SK-N-SH treated with all-trans-retinoic acid at 6 μM for 48 hours (cell line): Measurements from ENCODE around the gene SLC18A2.
A peak's percentile ranks its signal among the peaks of the same experiment; 100 is the strongest.

ENCODE experiments used
- ATAC-seq: fragments of 200-7000 bp; cut with Tn5 transposase; 3 replicates; pipeline ENCODE4 v1.9.1; 2020; ENCODE audit warnings: mild to moderate bottlenecking, moderate library complexity
- ARNTL ChIP-seq: fragments of 450-650 bp; formaldehyde crosslinking; IDR thresholded peaks from 2 replicates; pipeline ENCODE4 v1.5.0; 2020; ENCODE audit warnings: low read depth, mild to moderate bottlenecking, moderate library complexity, borderline replicate concordance
- BACH2 ChIP-seq: fragments of 250-450 bp; sonication (Bioruptor Pico); IDR thresholded peaks from 2 replicates; pipeline ENCODE4 v1.9.0; 2021; ENCODE audit warnings: mild to moderate bottlenecking, borderline replicate concordance
- CREB5 ChIP-seq: fragments of 250-450 bp; sonication (Bioruptor Pico); IDR thresholded peaks from 2 replicates; pipeline ENCODE4 v1.5.1; 2020; ENCODE audit warnings: low read depth, mild to moderate bottlenecking, moderate library complexity
- CSDC2 ChIP-seq: fragments of 250-450 bp; sonication (Bioruptor Pico); IDR thresholded peaks from 2 replicates; pipeline ENCODE4 v1.5.0; 2020; ENCODE audit warnings: mild to moderate bottlenecking, moderate library complexity
- CSRNP3 ChIP-seq: fragments of 250-450 bp; sonication (Bioruptor Pico); IDR thresholded peaks from 2 replicates; pipeline ENCODE4 v1.5.1; 2021; ENCODE audit warnings: mild to moderate bottlenecking, moderate library complexity
- ESRRG ChIP-seq: fragments of 250-450 bp; sonication (Bioruptor Pico); IDR thresholded peaks from 2 replicates; pipeline ENCODE4 v1.6.1; 2021; ENCODE audit warnings: mild to moderate bottlenecking
- ISL1 ChIP-seq: fragments of 250-450 bp; sonication (Bioruptor Pico); IDR thresholded peaks from 2 replicates; pipeline ENCODE4 v2.1.2; 2022; ENCODE audit warnings: mild to moderate bottlenecking, moderate library complexity
- RARB ChIP-seq: fragments of 250-450 bp; sonication (Bioruptor Pico); IDR thresholded peaks from 2 replicates; pipeline ENCODE4 v1.8.0; 2021; ENCODE audit warnings: mild to moderate bottlenecking, moderate library complexity
- TCF4 ChIP-seq: fragments of 250-450 bp; sonication (Bioruptor Pico); IDR thresholded peaks from 2 replicates; pipeline ENCODE4 v1.8.0; 2021; ENCODE audit warnings: mild to moderate bottlenecking, moderate library complexity, borderline replicate concordance
- TOX ChIP-seq: fragments of 250-450 bp; sonication (Bioruptor Pico); IDR thresholded peaks from 2 replicates; pipeline ENCODE4 v1.8.0; 2021; ENCODE audit warnings: mild to moderate bottlenecking, moderate library complexity, borderline replicate concordance
- TSHZ2 ChIP-seq: fragments of 250-450 bp; sonication (Bioruptor Pico); IDR thresholded peaks from 2 replicates; pipeline ENCODE4 v1.5.0; 2020; ENCODE audit warnings: mild to moderate bottlenecking, moderate library complexity
- ZFP3 ChIP-seq: fragments of 250-450 bp; sonication (Bioruptor Pico); IDR thresholded peaks from 2 replicates; pipeline ENCODE4 v1.5.0; 2020; ENCODE audit warnings: mild to moderate bottlenecking, moderate library complexity
- ZFP30 ChIP-seq: fragments of 450-650 bp; formaldehyde crosslinking; IDR thresholded peaks from 2 replicates; pipeline ENCODE4 v1.5.0; 2022; ENCODE audit warnings: mild to moderate bottlenecking, moderate library complexity
- ZNF565 ChIP-seq: fragments of 450-650 bp; formaldehyde crosslinking; conservative IDR thresholded peaks from 2 replicates; pipeline ENCODE4 v1.5.0; 2020; ENCODE audit warnings: low read depth, mild to moderate bottlenecking, moderate library complexity
- ZNF70 ChIP-seq: fragments of 450-650 bp; formaldehyde crosslinking; IDR thresholded peaks from 2 replicates; pipeline ENCODE4 v1.5.0; 2020; ENCODE audit warnings: mild to moderate bottlenecking, moderate library complexity
- ZNF8 ChIP-seq: fragments of 450-650 bp; formaldehyde crosslinking; IDR thresholded peaks from 2 replicates; pipeline ENCODE4 v1.5.0; 2020; ENCODE audit warnings: mild to moderate bottlenecking, moderate library complexity
- TF ChIP-seq, protein P1 (sequence below): fragments of 250-450 bp; sonication (Bioruptor Pico); IDR thresholded peaks from 2 replicates; pipeline ENCODE4 v1.8.0; 2020; ENCODE audit warnings: mild to moderate bottlenecking, moderate library complexity, borderline replicate concordance

SLC18A2 gene

GRCh38 chr10:117223693-117224430 is 17.1 kb upstream of the SLC18A2 start:
- no peak for ATAC-seq

GRCh38 chr10:117224881-117225280 is 16.0 kb upstream of the SLC18A2 start:
- TF ChIP-seq TCF4 (CRISPR knock-in tag) (no peak), TSHZ2 (CRISPR knock-in tag) (no peak), ZFP3 (no peak), ARNTL (CRISPR knock-in tag) (no peak), CSDC2 (CRISPR knock-in tag) (no peak), ISL1 (CRISPR knock-in tag) (no peak), ZFP30 (CRISPR knock-in tag) (no peak), ESRRG (CRISPR knock-in tag) (no peak), CSRNP3 (no peak), ZNF70 (CRISPR knock-in tag) (no peak), ZNF8 (CRISPR knock-in tag) (no peak), RARB (CRISPR knock-in tag) (no peak)
- TF ChIP-seq, protein P1, sequence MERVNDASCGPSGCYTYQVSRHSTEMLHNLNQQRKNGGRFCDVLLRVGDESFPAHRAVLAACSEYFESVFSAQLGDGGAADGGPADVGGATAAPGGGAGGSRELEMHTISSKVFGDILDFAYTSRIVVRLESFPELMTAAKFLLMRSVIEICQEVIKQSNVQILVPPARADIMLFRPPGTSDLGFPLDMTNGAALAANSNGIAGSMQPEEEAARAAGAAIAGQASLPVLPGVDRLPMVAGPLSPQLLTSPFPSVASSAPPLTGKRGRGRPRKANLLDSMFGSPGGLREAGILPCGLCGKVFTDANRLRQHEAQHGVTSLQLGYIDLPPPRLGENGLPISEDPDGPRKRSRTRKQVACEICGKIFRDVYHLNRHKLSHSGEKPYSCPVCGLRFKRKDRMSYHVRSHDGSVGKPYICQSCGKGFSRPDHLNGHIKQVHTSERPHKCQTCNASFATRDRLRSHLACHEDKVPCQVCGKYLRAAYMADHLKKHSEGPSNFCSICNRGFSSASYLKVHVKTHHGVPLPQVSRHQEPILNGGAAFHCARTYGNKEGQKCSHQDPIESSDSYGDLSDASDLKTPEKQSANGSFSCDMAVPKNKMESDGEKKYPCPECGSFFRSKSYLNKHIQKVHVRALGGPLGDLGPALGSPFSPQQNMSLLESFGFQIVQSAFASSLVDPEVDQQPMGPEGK (CRISPR knock-in tag), result no peak
- TF ChIP-seq, all 23 proteins: peak for 0
- ATAC-seq, result no peak

More at GRCh38 chr10:117223693-117224430, 17.1 kb upstream of the SLC18A2 start:
- TF ChIP-seq ESRRG (CRISPR knock-in tag) (no peak), ZFP30 (CRISPR knock-in tag) (no peak), ZNF565 (no peak)

- TF ChIP-seq TOX (CRISPR knock-in tag) (no peak), ZFP3 (no peak), ISL1 (CRISPR knock-in tag) (no peak), CREB5 (no peak), ZNF565 (no peak), BACH2 (CRISPR knock-in tag) (no peak), CSDC2 (CRISPR knock-in tag) (no peak)
- TF ChIP-seq, protein P1 (CRISPR knock-in tag), result no peak
- ATAC-seq, result peak; percentile 64
Observed at GRCh38 chr10:117226813-117227451, 14.0 kb upstream of the SLC18A2 start.

DNA sequence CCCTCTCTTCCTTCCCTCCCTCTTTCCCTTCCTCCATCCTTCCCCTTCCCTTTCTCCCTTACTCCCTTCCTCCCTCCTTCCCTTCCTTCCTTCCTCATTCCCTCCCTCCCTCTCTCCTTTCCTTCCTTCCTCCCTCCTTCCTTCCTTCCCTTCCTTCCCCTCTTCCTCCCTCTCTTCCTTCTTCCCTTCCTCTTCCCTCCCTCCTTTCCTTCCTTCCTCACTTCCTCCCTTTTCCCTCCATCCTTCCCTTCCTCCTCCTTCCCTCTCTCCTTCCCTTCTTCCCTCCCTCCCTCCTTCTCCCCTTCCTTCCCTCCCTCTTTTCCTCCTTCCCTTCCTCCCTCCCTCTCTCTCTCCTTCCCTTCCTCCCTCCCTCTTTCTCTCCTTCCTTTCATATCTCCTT is 12.7 kb upstream of the SLC18A2 start:
- ATAC-seq, result no peak
- TF ChIP-seq RARB (CRISPR knock-in tag), result no peak
- TF ChIP-seq ZFP3, result no peak
- no peak for TF ChIP-seq CREB5
- TF ChIP-seq CSRNP3, result no peak
- no peak for TF ChIP-seq CSDC2 (CRISPR knock-in tag)
- TF ChIP-seq, protein P1 (CRISPR knock-in tag), result no peak
